PC-3 (cell line): ENCODE data around the gene MPDZ. TPM values are rescaled to one million over a fixed set of nuclear protein-coding genes. Genes with fewer than 3 reads are reported as not detected.

Experiments used
- ATAC-seq: fragments of 200-7000 bp; cut with Tn5 transposase; 2 replicates; pipeline ENCODE4 v1.9.1; 2020; ENCODE audit warnings: mild to moderate bottlenecking, moderate library complexity
- BruUV-seq: library from RNA; stranded (reverse); fragments of 400-500 nt; replicated peaks from 2 replicates; lab custom pipeline; 2021; lab: Mats Ljungman, UMichigan
- CTCF ChIA-PET: fragments of 300-600 bp; sonication (Branson Sonifier 250); formaldehyde crosslinking; loops from one replicate; lab custom pipeline; 2022; ENCODE audit warnings: antibody characterized with exemption; lab: Charles Lee
- POLR2A ChIA-PET: fragments of 300-600 bp; sonication (Branson Sonifier 250); formaldehyde crosslinking; loops from one replicate; lab custom pipeline; 2022; ENCODE audit warnings: antibody characterized with exemption; ENCODE audit not compliant: unreplicated experiment; lab: Charles Lee
- DNase-seq: peaks from one replicate; pipeline ENCODE4 v3.0.0-alpha.2; 2015
- H2AFZ ChIP-seq: fragments of 300-600 bp; sonication (generic); 2 replicates; pipeline ENCODE4 v1.6.0; 2016; ENCODE audit warnings: antibody characterized with exemption, low read length
- H3F3A ChIP-seq: fragments of 300-600 bp; sonication (generic); one replicate; pipeline ENCODE4 v1.6.0; 2017; ENCODE audit warnings: antibody characterized with exemption, low read length, control low read depth, mild to moderate bottlenecking; ENCODE audit not compliant: unreplicated experiment
- H3K27ac ChIP-seq: fragments of 300-600 bp; sonication (generic); 2 replicates; pipeline ENCODE4 v1.5.1; 2016; ENCODE audit warnings: mild to moderate bottlenecking, low read length
- H3K27me3 ChIP-seq: fragments of 300-600 bp; sonication (generic); 2 replicates; pipeline ENCODE4 v1.6.1; 2016; ENCODE audit warnings: low read length, mixed read lengths
- H3K36me3 ChIP-seq: fragments of 300-600 bp; sonication (generic); 2 replicates; pipeline ENCODE4 v1.6.1; 2016; ENCODE audit warnings: low read depth, mixed run types, low read length, mixed read lengths
- H3K4me1 ChIP-seq: fragments of 300-600 bp; sonication (generic); 2 replicates; pipeline ENCODE4 v1.5.1; 2016; ENCODE audit warnings: low read length; ENCODE audit not compliant: insufficient read depth
- H3K4me2 ChIP-seq: fragments of 300-600 bp; sonication (generic); 2 replicates; pipeline ENCODE4 v1.6.0; 2016; ENCODE audit warnings: low read length
- H3K4me3 ChIP-seq: fragments of 300-600 bp; sonication (generic); 2 replicates; pipeline ENCODE4 v1.5.1; 2016; ENCODE audit warnings: mild to moderate bottlenecking, low read length, mixed read lengths
- H3K79me2 ChIP-seq: fragments of 300-600 bp; sonication (generic); 2 replicates; pipeline ENCODE4 v1.6.1; 2017; ENCODE audit warnings: low read length, mixed read lengths
- H3K9ac ChIP-seq: fragments of 300-600 bp; sonication (generic); 2 replicates; pipeline ENCODE4 v1.6.0; 2016; ENCODE audit warnings: mild to moderate bottlenecking, low read length
- H3K9me2 ChIP-seq: fragments of 300-600 bp; sonication (generic); replicated peaks from 2 replicates; pipeline ENCODE4 v1.6.1; 2016; ENCODE audit warnings: mixed run types, low read length, mixed read lengths
- H3K9me3 ChIP-seq: fragments of 300-600 bp; sonication (generic); 2 replicates; pipeline ENCODE4 v1.6.1; 2016; ENCODE audit warnings: low read length, mixed read lengths
- H4K20me1 ChIP-seq: fragments of 300-600 bp; sonication (generic); 2 replicates; pipeline ENCODE4 v1.6.1; 2016; ENCODE audit warnings: low read length, mixed read lengths
- CTCF ChIP-seq: fragments of 300-600 bp; sonication (generic); conservative IDR thresholded peaks from 2 replicates; pipeline ENCODE4 v1.5.1; 2017; ENCODE audit warnings: antibody characterized with exemption, low read depth, mild to moderate bottlenecking, low read length
- EZH2 ChIP-seq: fragments of 300-600 bp; sonication (generic); IDR thresholded peaks from one replicate; pipeline ENCODE4 v1.6.1; 2017; ENCODE audit warnings: antibody characterized with exemption, mild to moderate bottlenecking, low read length; ENCODE audit not compliant: unreplicated experiment
- EZH2phosphoT487 ChIP-seq: fragments of 300-600 bp; sonication (generic); IDR thresholded peaks from 2 replicates; pipeline ENCODE4 v1.6.1; 2018; ENCODE audit warnings: mild to moderate bottlenecking, antibody characterized with exemption, low read length, borderline replicate concordance
- intact Hi-C: fragments of 100-400 bp; cut with micrococcal nuclease; formaldehyde crosslinking; loops from 2 replicates; pipeline ENCODE4 v1.9.0; 2023
- total RNA-seq: library from RNA; depleted of rRNA; stranded (reverse); fragments of >200 nt; gene quantifications from 2 replicates; pipeline ENCODE4 v1.2.3, GENCODE V29; 2014

MPDZ gene
- total RNA-seq, 1 experiment from 2014 or later: 6.1 TPM

- CTCF ChIA-PET: no interaction called here
- BruUV-seq: no TSS peak
- no peaks in the 10 kb centered on the region for H3K79me2 ChIP-seq
- peaks cover 28% of the 10 kb centered on the region for H3K4me1 ChIP-seq
- intact Hi-C loops: no loop called here
- no peak overlapping the region for H3K4me2 ChIP-seq
- H3K27me3 ChIP-seq: no peaks in the 10 kb centered on the region
- no peaks in the 10 kb centered on the region for H3K9me3 ChIP-seq
- DNase-seq: no peak
- H3F3A ChIP-seq: no peaks in the 10 kb centered on the region
- no peak overlapping the region for H3K4me3 ChIP-seq
- H3K27ac ChIP-seq: no peak overlapping the region
- no peak for TF ChIP-seq EZH2phosphoT487
- no peak for TF ChIP-seq CTCF
- no peak for TF ChIP-seq EZH2
- no peaks in the 10 kb centered on the region for H4K20me1 ChIP-seq
- no peaks in the 10 kb centered on the region for H3K9me2 ChIP-seq
- no peak for ATAC-seq
- no peaks in the 10 kb centered on the region for H3K36me3 ChIP-seq
- no peak overlapping the region for H3K9ac ChIP-seq
- POLR2A ChIA-PET: no interaction called here
- no peak overlapping the region for H2AFZ ChIP-seq
Measured at GRCh38 chr9:13078164-13078563, 201.3 kb downstream of the MPDZ start.

- POLR2A ChIA-PET: no interaction called here
- Histone ChIP-seq H3K4me3 (no peak overlapping the region), H3K27me3 (no peaks in the 10 kb centered on the region), H3K4me1 (peaks cover 18% of the 10 kb centered on the region), H3K9ac (no peak overlapping the region), H2AFZ (no peak overlapping the region), H3K9me3 (no peaks in the 10 kb centered on the region), H3F3A (no peaks in the 10 kb centered on the region), H3K9me2 (no peaks in the 10 kb centered on the region), H3K4me2 (no peak overlapping the region), H3K27ac (no peak overlapping the region), H3K79me2 (no peaks in the 10 kb centered on the region), H3K36me3 (no peaks in the 10 kb centered on the region), H4K20me1 (no peaks in the 10 kb centered on the region)
- intact Hi-C loops: no loop called here
- TF ChIP-seq CTCF (no peak), EZH2 (no peak), EZH2phosphoT487 (no peak)
- DNase-seq: peak; percentile 22
- peak; percentile 90 for ATAC-seq
- BruUV-seq: no TSS peak
- CTCF ChIA-PET: no interaction called here
Measured at GRCh38 chr9:13076616-13077015, 202.9 kb downstream of the MPDZ start.

GRCh38 chr9:13071921-13072320 is 207.6 kb downstream of the MPDZ start:
- H3K27me3 ChIP-seq: no peaks in the 10 kb centered on the region
- no peak for DNase-seq
- no peaks in the 10 kb centered on the region for H4K20me1 ChIP-seq
- no peak overlapping the region for H3K27ac ChIP-seq
- no peaks in the 10 kb centered on the region for H3K9me2 ChIP-seq
- H3K4me2 ChIP-seq: no peak overlapping the region
- no peak overlapping the region for H3K4me3 ChIP-seq
- no peaks in the 10 kb centered on the region for H3K36me3 ChIP-seq
- peaks cover 8% of the 10 kb centered on the region for H3K4me1 ChIP-seq
- ATAC-seq: no peak
- no peak overlapping the region for H3K9ac ChIP-seq
- ChIA-PET POLR2A (no interaction called here), CTCF (no interaction called here)
- TF ChIP-seq CTCF (no peak), EZH2 (no peak), EZH2phosphoT487 (no peak)
- no peaks in the 10 kb centered on the region for H3K79me2 ChIP-seq
- no peak overlapping the region for H2AFZ ChIP-seq
- H3F3A ChIP-seq: no peaks in the 10 kb centered on the region
- BruUV-seq: no TSS peak
- intact Hi-C loops: no loop called here
- no peaks in the 10 kb centered on the region for H3K9me3 ChIP-seq
